Left ventricle myocardium inferior (tissue), 1 donor: ENCODE measurements around the gene ITGA4. TPM values are rescaled to one million over a fixed set of nuclear protein-coding genes. Genes with fewer than 3 reads are reported as not detected.

ENCODE experiments used
- DNase-seq: peaks from one replicate; pipeline ENCODE4 v3.0.0-alpha.2; 2020
- H3K27ac ChIP-seq: fragments of 200-600 bp; replicated peaks from 2 replicates; pipeline ENCODE4 v1.8.0; 2021
- H3K27me3 ChIP-seq: fragments of 200-600 bp; 2 replicates; pipeline ENCODE4 v1.8.0; 2021; ENCODE audit warnings: low read depth
- H3K36me3 ChIP-seq: fragments of 200-600 bp; 2 replicates; pipeline ENCODE4 v1.8.0; 2021
- H3K4me1 ChIP-seq: fragments of 200-600 bp; 2 replicates; pipeline ENCODE4 v1.8.0; 2021
- H3K4me3 ChIP-seq: fragments of 200-600 bp; 2 replicates; pipeline ENCODE4 v1.8.0; 2021; ENCODE audit warnings: mild to moderate bottlenecking, moderate library complexity
- H3K9me3 ChIP-seq: fragments of 200-600 bp; replicated peaks from 2 replicates; pipeline ENCODE4 v1.8.0; 2021
- intact Hi-C: fragments of 100-400 bp; cut with micrococcal nuclease; formaldehyde crosslinking; loops from one replicate; pipeline ENCODE4 v1.11.0; 2022
- total RNA-seq: library from RNA; stranded (reverse); fragmentation: NEBNext Ultra II Directional; extraction: Animal tissue kit (Norgen Biotek cat#: 25700); gene quantifications from one replicate; pipeline ENCODE4 v1.2.1, GENCODE V29; 2021
- TF ChIP-seq, protein P1 (sequence below): fragments of 200-600 bp; IDR thresholded peaks from 2 replicates; pipeline ENCODE4 v1.8.0; 2021; ENCODE audit warnings: antibody characterized with exemption, mild to moderate bottlenecking, borderline replicate concordance
- donor health status: DM: no; HTN: yes; CAD: no; lungs with severe emphysema.

ITGA4 gene
- total RNA-seq, 1 donor from 2014 or later = 0.74 TPM

DNA sequence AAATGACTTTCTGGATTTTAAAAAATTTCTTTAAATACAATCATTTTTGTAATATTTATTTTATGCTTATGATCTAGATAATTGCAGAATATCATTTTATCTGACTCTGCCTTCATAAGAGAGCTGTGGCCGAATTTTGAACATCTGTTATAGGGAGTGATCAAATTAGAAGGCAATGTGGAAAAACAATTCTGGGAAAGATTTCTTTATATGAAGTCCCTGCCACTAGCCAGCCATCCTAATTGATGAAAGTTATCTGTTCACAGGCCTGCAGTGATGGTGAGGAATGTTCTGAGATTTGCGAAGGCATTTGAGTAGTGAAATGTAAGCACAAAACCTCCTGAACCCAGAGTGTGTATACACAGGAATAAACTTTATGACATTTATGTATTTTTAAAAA is 79.5 kb downstream of the ITGA4 start:
- TF ChIP-seq, protein P1, sequence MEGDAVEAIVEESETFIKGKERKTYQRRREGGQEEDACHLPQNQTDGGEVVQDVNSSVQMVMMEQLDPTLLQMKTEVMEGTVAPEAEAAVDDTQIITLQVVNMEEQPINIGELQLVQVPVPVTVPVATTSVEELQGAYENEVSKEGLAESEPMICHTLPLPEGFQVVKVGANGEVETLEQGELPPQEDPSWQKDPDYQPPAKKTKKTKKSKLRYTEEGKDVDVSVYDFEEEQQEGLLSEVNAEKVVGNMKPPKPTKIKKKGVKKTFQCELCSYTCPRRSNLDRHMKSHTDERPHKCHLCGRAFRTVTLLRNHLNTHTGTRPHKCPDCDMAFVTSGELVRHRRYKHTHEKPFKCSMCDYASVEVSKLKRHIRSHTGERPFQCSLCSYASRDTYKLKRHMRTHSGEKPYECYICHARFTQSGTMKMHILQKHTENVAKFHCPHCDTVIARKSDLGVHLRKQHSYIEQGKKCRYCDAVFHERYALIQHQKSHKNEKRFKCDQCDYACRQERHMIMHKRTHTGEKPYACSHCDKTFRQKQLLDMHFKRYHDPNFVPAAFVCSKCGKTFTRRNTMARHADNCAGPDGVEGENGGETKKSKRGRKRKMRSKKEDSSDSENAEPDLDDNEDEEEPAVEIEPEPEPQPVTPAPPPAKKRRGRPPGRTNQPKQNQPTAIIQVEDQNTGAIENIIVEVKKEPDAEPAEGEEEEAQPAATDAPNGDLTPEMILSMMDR = no peak
- Histone ChIP-seq H3K9me3 (no peaks in the 10 kb centered on the region), H3K27me3 (peaks cover 4% of the 10 kb centered on the region), H3K36me3 (no peaks in the 10 kb centered on the region), H3K27ac (no peak overlapping the region), H3K4me1 (no peaks in the 10 kb centered on the region), H3K4me3 (no peak overlapping the region)
- intact Hi-C loops = no loop called here
- no peak for DNase-seq

DNA sequence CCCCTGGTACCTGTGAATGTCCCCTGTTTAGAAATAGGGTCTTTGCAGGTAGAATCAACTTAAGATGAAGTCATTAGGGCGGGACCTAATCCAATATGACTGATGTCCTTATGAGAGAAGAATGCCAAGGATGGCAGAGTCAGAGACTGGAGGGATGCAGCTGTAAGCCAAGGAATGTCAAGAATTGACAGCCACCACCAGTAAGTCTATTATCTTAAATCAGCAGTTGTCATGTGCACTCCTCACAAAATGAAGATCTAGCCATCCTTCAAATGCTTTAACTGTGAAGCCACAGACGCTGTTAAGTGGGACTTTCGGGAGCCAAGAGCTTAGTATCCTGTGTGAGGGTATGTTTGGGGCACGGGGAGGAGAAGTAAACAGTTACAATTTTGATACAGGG is 83.2 kb downstream of the ITGA4 start:
- intact Hi-C loops = no loop called here

DNA sequence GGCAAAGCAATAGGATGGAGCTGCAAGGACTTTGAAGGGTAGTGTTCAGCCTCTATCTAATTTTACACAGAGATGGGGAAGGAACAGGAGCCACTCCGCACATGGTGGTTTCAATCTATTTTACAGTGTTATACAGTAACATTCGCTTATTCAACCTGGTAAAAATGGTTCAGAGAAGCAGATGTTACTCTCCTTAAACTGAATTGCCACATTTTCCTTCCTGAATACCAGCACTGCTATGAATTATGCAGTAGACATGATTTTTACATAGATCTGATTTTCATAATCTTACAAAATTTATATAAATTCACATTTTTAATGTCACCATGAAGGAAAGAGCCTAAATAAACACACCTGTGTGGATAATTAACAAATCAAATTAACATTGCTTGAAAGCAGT is 85.0 kb downstream of the ITGA4 start:
- Histone ChIP-seq H3K9me3 (no peaks in the 10 kb centered on the region), H3K36me3 (no peaks in the 10 kb centered on the region), H3K27me3 (peaks cover 7% of the 10 kb centered on the region), H3K4me1 (no peaks in the 10 kb centered on the region), H3K27ac (no peak overlapping the region), H3K4me3 (no peak overlapping the region)
- TF ChIP-seq, protein P1 = no peak
- DNase-seq = no peak
- intact Hi-C loops = no loop called here

More for the DNA sequence above, 83.2 kb downstream of the ITGA4 start:
- Histone ChIP-seq H3K36me3 (no peaks in the 10 kb centered on the region), H3K4me1 (no peaks in the 10 kb centered on the region), H3K27ac (no peak overlapping the region), H3K4me3 (no peak overlapping the region), H3K9me3 (no peaks in the 10 kb centered on the region), H3K27me3 (peaks cover 7% of the 10 kb centered on the region)
- no peak for DNase-seq
- TF ChIP-seq, protein P1 = no peak

DNA sequence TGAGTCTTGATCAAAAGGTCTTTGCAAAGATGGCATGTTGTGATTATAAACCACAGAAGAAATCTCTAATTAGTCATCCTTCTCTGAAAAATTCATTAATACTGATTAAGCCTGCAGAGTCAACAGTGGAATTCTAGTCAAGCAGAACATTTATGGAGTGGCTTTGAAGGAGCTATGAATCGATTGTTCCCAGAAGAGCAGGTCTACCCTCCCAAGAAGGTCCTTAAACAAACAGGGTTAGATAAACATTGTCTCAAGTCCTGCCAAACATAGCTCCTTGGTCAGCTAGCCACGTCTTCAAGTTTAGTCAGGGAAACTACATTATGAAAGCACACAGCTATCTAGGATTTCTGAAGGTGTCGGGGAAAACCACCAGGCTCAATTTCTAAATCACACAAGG is 88.9 kb downstream of the ITGA4 start:
- no peak for DNase-seq
- Histone ChIP-seq H3K4me1 (no peaks in the 10 kb centered on the region), H3K4me3 (no peak overlapping the region), H3K27me3 (peaks cover 7% of the 10 kb centered on the region), H3K9me3 (no peaks in the 10 kb centered on the region), H3K36me3 (no peaks in the 10 kb centered on the region), H3K27ac (no peak overlapping the region)
- intact Hi-C loops = no loop called here
- TF ChIP-seq, protein P1 = no peak

DNA sequence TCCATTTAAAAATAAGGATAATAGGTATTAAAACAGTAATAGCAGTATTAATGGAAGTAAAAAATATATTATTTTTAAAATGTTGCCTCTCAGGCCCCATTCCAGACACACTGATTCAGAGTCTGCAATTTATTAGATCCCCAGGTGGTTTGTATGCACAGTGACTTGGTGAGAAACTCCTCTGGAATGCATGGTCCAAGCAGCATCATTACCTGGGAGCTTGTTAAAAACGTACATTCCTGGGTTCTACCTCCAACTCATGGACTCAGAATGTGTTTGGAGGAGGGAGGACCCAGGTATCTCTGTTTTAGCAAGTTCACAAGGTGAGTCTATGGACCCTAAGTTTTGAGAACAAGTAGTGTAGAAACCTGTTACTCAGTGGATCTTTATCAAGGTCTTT is 95.6 kb downstream of the ITGA4 start:
- no peak overlapping the region for H3K4me3 ChIP-seq
- H3K36me3 ChIP-seq = no peaks in the 10 kb centered on the region
- TF ChIP-seq, protein P1 = no peak
- H3K9me3 ChIP-seq = no peaks in the 10 kb centered on the region
- no peak for DNase-seq
- no peaks in the 10 kb centered on the region for H3K4me1 ChIP-seq
- no peaks in the 10 kb centered on the region for H3K27me3 ChIP-seq
- intact Hi-C loops = no loop called here
- no peak overlapping the region for H3K27ac ChIP-seq

DNA sequence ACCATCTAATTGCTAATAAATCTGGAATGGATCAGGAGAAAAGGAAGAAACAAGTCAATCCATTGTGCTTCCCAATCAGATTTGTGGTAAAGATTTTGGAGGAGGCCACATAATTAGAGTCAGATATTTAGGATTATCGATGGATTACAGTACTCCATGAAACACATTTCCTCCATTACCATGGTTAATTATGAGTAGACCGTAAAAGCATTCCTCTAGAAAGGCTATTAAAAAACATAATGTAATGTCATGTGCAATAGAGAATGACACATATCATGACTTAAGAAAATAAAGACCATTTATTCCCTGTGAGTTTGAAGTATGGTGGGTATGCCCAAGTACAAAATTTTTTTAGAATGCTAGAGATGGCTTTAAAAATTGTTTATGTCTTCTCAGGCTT is 96.1 kb downstream of the ITGA4 start:
- TF ChIP-seq, protein P1 = no peak
- H3K4me3 ChIP-seq = no peak overlapping the region
- H3K36me3 ChIP-seq = no peaks in the 10 kb centered on the region
- intact Hi-C loops = no loop called here
- no peaks in the 10 kb centered on the region for H3K4me1 ChIP-seq
- H3K27me3 ChIP-seq = no peaks in the 10 kb centered on the region
- H3K27ac ChIP-seq = no peak overlapping the region
- DNase-seq = no peak
- no peaks in the 10 kb centered on the region for H3K9me3 ChIP-seq
